Nephron progenitor cell (in vitro differentiated cells): ENCODE results near the gene ELN.

ENCODE experiments used
- DNase-seq: peaks from one replicate; pipeline ENCODE4 v3.0.0; 2021
- H3K27ac Mint-ChIP-seq: 2 replicates; pipeline ENCODE4 v1.8.0; 2021; ENCODE audit warnings: mild to moderate bottlenecking, moderate library complexity, mixed read lengths
- H3K27me3 Mint-ChIP-seq: 2 replicates; pipeline ENCODE4 v1.8.0; 2021; ENCODE audit warnings: mild to moderate bottlenecking, low read depth, mixed read lengths; ENCODE audit not compliant: poor library complexity
- H3K36me3 Mint-ChIP-seq: 2 replicates; pipeline ENCODE4 v1.8.0; 2021; ENCODE audit warnings: low read depth, mixed read lengths
- H3K4me1 Mint-ChIP-seq: 2 replicates; pipeline ENCODE4 v1.8.0; 2021; ENCODE audit warnings: mixed read lengths
- H3K4me3 Mint-ChIP-seq: 2 replicates; pipeline ENCODE4 v1.8.0; 2021; ENCODE audit warnings: mild to moderate bottlenecking, moderate library complexity, mixed read lengths
- H3K9me3 Mint-ChIP-seq: 2 replicates; pipeline ENCODE4 v1.8.0; 2021; ENCODE audit warnings: mild to moderate bottlenecking, moderate library complexity, mixed read lengths
- TF ChIP-seq, protein P1 (sequence below): fragments of 200-600 bp; sonication (generic); IDR thresholded peaks from 2 replicates; pipeline ENCODE4 v1.5.0; 2021; ENCODE audit warnings: antibody characterized with exemption

The ELN gene

DNA sequence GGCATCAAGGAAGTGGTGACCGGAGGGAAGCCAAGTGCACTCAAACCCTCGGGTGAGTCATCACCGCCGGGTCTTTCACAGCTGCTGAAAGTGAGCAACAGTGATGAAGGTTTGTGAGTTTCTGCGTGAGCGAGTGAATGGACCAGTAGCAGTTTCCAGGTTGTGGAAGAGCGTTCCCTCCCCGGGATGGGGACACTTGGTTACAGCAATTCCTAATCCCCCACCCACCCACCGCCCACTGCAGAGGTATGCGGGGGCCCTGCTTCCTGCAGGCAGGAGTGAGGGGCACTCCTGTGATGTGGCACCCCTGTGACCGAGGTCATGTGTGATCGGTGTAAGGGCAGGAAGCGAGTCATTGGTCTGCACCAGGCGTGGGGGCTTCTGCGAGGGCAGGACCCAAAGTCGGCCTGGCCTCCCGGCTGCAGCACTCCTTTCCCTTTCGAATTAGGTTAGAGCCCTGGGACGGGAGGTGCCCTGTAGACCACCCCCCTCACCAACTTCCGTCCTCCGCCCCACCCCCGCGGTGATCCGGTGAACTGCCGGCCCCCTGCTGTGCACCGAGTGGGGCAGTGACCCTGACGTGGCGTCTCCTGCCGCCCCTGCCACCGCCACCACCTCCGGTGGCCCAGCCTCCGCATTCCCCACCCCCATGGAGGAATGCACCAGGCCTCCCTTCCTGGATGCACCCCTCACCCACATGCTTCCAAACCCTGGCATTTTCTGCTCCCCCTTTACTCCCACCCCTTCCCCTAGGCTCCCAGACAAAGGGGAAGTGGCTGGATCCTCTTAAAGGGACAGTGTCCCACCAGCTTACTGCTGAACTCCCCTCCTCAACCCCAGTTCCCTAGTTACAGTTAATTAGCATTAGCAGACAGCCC lies 66.5 kb downstream of the ELN start:
- H3K27ac Mint-ChIP-seq = peak overlapping the region; percentile 98
- peaks cover 7% of the 10 kb centered on the region for H3K9me3 Mint-ChIP-seq
- peak overlapping the region; percentile 79 for H3K4me3 Mint-ChIP-seq
- DNase-seq = peak; percentile 68
- H3K4me1 Mint-ChIP-seq = peaks cover 46% of the 10 kb centered on the region
- peaks cover 3% of the 10 kb centered on the region for H3K27me3 Mint-ChIP-seq
- H3K36me3 Mint-ChIP-seq = peaks cover 36% of the 10 kb centered on the region
- TF ChIP-seq, protein P1, sequence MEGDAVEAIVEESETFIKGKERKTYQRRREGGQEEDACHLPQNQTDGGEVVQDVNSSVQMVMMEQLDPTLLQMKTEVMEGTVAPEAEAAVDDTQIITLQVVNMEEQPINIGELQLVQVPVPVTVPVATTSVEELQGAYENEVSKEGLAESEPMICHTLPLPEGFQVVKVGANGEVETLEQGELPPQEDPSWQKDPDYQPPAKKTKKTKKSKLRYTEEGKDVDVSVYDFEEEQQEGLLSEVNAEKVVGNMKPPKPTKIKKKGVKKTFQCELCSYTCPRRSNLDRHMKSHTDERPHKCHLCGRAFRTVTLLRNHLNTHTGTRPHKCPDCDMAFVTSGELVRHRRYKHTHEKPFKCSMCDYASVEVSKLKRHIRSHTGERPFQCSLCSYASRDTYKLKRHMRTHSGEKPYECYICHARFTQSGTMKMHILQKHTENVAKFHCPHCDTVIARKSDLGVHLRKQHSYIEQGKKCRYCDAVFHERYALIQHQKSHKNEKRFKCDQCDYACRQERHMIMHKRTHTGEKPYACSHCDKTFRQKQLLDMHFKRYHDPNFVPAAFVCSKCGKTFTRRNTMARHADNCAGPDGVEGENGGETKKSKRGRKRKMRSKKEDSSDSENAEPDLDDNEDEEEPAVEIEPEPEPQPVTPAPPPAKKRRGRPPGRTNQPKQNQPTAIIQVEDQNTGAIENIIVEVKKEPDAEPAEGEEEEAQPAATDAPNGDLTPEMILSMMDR = no peak

DNA sequence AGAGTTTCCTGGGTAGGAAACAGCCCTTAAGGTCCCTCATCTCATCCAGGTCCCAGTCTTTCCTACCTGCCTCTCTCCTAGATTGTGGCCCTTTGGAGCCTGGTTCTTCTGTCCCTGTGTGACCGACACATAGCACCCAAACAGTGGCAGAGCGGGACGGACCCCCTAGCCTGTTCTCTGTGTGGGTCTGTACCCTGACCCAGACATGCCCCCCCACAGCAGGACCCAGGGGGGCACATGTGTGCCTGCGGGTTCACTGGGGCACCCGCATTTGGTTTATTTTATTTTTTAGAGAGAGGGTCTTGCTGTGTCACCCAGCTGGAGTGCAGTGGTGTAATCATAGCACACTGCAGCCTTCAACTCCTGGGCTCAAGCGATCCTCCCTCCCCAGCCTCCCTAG lies 67.2 kb downstream of the ELN start:
- peak overlapping the region; percentile 75 for H3K4me3 Mint-ChIP-seq
- peak overlapping the region; percentile 88 for H3K27ac Mint-ChIP-seq
- H3K27me3 Mint-ChIP-seq = no peaks in the 10 kb centered on the region
- DNase-seq = no peak
- peaks cover 42% of the 10 kb centered on the region for H3K4me1 Mint-ChIP-seq
- peaks cover 7% of the 10 kb centered on the region for H3K9me3 Mint-ChIP-seq
- H3K36me3 Mint-ChIP-seq = peaks cover 37% of the 10 kb centered on the region
- TF ChIP-seq, protein P1 = no peak

DNA sequence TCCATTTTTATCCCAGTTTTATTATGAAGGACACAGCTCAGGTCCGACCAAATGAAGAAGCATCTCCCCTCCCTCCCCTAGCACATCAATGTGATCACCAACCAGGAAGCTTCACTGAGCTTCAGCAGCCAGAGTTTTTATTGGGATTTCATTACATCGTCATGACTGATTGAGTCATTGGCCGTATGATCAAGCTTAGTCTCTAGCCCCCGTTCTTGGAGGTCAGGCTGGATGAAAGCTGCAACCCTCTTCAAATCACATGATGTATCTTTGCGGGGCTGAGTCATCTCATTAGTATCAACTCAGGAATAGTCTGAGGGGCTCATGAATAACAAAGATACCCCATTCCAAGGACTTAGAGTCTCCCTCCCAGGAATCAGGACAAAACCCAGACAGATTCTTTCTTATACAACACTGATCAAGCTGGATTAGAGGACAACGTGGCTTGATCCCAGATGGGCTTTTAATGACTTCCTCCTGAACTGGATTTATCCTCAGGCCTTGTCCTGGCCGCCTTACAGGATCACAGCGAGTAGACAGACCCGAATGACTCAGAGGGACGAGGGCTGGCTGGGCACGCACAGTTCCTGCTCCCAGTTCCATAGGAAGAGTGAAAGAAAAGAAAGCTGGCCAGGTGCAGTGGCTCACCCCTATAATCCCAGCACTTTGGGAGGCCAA lies 70.1 kb downstream of the ELN start:
- Mint-ChIP-seq H3K4me1 (peaks cover 30% of the 10 kb centered on the region), H3K9me3 (peaks cover 7% of the 10 kb centered on the region), H3K4me3 (no peak overlapping the region), H3K27ac (peak overlapping the region; percentile 76), H3K36me3 (peaks cover 46% of the 10 kb centered on the region), H3K27me3 (no peaks in the 10 kb centered on the region)
- no peak for DNase-seq
- TF ChIP-seq, protein P1 = no peak

DNA sequence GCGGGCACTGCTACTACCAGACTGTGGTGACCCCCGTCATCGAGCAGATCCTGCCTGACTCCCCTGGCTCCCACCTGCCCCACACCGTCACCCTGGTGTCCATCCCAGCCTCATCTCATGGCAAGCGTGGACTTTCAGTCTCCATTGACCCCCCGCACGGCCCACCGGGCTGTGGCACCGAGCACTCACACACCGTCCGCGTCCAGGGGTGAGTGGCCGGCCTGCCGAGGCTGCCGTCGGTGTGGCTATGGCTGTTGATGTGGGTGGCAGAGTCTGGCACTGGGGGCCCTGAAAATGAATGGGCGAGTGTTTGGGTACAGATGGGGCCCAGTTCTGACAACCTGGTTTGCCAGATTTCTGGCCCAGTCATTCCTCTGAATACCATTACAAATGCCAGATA lies 71.1 kb downstream of the ELN start:
- H3K9me3 Mint-ChIP-seq = peaks cover 7% of the 10 kb centered on the region
- H3K4me1 Mint-ChIP-seq = peaks cover 23% of the 10 kb centered on the region
- no peak for DNase-seq
- no peak overlapping the region for H3K27ac Mint-ChIP-seq
- no peaks in the 10 kb centered on the region for H3K27me3 Mint-ChIP-seq
- peaks cover 54% of the 10 kb centered on the region for H3K36me3 Mint-ChIP-seq
- no peak overlapping the region for H3K4me3 Mint-ChIP-seq
- TF ChIP-seq, protein P1 = no peak

DNA sequence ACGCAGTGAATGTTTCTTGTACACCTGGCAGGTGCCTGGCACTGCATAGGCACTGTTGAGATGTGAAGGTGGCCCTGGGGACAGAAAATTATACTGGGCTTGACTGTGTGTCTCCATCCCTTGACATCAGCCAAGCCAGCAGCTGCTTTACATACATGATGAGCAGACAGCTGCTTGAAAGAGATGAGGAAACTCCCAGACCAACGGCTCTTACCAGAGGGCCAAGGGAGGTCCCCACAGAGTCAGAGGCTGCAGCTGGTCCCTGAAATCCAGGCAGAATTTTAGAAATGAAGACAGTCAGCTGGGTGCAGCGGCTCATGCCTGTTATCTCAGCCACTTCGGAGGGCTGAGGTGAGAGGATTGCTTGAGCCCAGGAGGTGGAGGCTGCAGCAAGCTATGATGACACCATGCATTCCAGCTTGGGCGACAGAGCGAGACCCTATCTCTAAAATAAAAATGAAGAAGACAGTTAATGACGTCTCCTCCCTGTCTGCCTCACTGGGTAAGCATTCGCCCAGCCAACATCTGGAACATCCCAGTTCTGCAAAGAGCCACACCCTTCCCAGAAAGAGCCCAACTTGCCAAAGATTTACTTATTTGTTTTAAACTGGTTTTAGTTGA lies 73.2 kb downstream of the ELN start:
- Mint-ChIP-seq H3K9me3 (peaks cover 7% of the 10 kb centered on the region), H3K27me3 (no peaks in the 10 kb centered on the region), H3K27ac (peak overlapping the region; percentile 51), H3K4me3 (no peak overlapping the region), H3K4me1 (peaks cover 20% of the 10 kb centered on the region), H3K36me3 (peaks cover 57% of the 10 kb centered on the region)
- TF ChIP-seq, protein P1 = no peak
- no peak for DNase-seq
